Gastrocnemius medialis (tissue), 4 donors: ENCODE data around the gene CBR4.

Source experiments
- POLR2A ChIP-seq, 2 donors: fragments of 450-650 bp; IDR thresholded peaks; one replicate each; pipeline ENCODE4 v1.6.1; 2017; ENCODE audit warnings: antibody characterized with exemption in 2 of 2, mild to moderate bottlenecking in 2 of 2, moderate library complexity in 2 of 2
- TF ChIP-seq, protein P1 (sequence below), 5 experiments: fragments of 450-650 bp in 3 of 5; fragments of 200-600 bp in 2 of 5; sonication (generic) in 2 of 5; IDR thresholded peaks in 4 of 5; conservative IDR thresholded peaks in 1 of 5; 1 replicate in 4 of 5; 2 replicates in 1 of 5; pipeline ENCODE4 v1.5.1; 2016 to 2019; ENCODE audit warnings: antibody characterized with exemption in 5 of 5, mild to moderate bottlenecking in 3 of 5, moderate library complexity in 3 of 5

DNA sequence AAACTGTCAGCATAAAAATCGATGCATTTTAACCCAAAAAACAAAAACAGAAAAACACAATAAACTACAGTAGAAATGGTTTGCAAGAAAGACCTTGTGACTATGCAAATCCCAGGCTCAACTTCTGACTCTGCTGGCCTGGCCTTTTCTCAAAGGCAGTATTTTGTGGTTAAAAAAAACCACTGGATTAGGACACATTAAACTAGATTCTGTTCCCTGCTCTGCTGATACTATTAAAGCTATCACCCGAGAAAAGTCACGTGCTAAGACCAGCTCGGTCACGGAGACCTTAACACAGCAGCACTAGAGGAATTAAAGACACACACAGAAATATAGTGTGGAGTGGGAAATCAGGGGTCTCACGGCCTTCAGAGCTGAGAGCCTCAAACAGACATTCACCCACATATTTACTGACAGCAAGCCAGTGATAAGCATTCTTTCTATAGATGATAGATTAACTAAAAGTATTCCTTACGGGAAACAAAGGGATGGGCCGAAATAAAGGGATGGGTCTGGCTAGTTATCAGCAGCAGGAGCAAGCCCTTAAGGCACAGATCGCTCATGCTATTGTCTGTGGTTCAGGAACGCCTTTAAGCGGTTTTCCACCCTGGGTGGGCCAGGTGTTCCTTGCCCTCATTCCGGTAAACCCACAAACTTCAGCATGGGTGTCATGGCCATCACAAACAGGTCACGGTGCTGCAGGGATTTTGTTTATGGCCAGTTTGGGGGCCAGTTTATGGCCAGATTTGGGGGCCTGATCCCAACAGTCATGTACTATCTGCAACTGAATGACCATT lies 16.1 kb downstream of the CBR4 start:
- TF ChIP-seq, protein P1, sequence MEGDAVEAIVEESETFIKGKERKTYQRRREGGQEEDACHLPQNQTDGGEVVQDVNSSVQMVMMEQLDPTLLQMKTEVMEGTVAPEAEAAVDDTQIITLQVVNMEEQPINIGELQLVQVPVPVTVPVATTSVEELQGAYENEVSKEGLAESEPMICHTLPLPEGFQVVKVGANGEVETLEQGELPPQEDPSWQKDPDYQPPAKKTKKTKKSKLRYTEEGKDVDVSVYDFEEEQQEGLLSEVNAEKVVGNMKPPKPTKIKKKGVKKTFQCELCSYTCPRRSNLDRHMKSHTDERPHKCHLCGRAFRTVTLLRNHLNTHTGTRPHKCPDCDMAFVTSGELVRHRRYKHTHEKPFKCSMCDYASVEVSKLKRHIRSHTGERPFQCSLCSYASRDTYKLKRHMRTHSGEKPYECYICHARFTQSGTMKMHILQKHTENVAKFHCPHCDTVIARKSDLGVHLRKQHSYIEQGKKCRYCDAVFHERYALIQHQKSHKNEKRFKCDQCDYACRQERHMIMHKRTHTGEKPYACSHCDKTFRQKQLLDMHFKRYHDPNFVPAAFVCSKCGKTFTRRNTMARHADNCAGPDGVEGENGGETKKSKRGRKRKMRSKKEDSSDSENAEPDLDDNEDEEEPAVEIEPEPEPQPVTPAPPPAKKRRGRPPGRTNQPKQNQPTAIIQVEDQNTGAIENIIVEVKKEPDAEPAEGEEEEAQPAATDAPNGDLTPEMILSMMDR (IDR thresholded peaks at IDR 0.05 in 4 of 5, conservative IDR thresholded peaks at IDR 0.05 in 1 of 5) = no peak
- no peak for TF ChIP-seq POLR2A (IDR thresholded peaks at IDR 0.05)
